HG02852 (cell line): ENCODE data around the gene EPB41L4B.
"Not testable (repeated sequence)": the region's sequence is repeated elsewhere in the genome, so short reads cannot be mapped to it uniquely, and the experiment has no call there.

Experiments used
- ATAC-seq: cut with Tn5 transposase; IDR thresholded peaks from one replicate; pipeline ENCODE4 v1.9.1; 2021; ENCODE audit warnings: mild to moderate bottlenecking, moderate library complexity; ENCODE audit not compliant: unreplicated experiment

The EPB41L4B gene

GRCh38 chr9:109301012-109301411 lies 19.8 kb downstream of the EPB41L4B start:
- no peak for ATAC-seq

GRCh38 chr9:109299891-109300290 lies 21.0 kb downstream of the EPB41L4B start:
- ATAC-seq, result no peak

GRCh38 chr9:109297899-109298298 lies 23.0 kb downstream of the EPB41L4B start:
- ATAC-seq, result no peak

GRCh38 chr9:109295221-109296130 lies 25.4 kb downstream of the EPB41L4B start:
- no peak for ATAC-seq

GRCh38 chr9:109290385-109290784 lies 30.5 kb downstream of the EPB41L4B start:
- no peak for ATAC-seq

GRCh38 chr9:109289931-109290330 lies 30.9 kb downstream of the EPB41L4B start:
- no peak for ATAC-seq

GRCh38 chr9:109289186-109289585 lies 31.7 kb downstream of the EPB41L4B start:
- no peak for ATAC-seq

- ATAC-seq, result no peak
These were observed 33.9 kb downstream of the EPB41L4B start for GRCh38 chr9:109286981-109287380.

GRCh38 chr9:109286571-109286977 lies 34.3 kb downstream of the EPB41L4B start:
- no peak for ATAC-seq

- not testable (repeated sequence) for ATAC-seq
These were observed 37.2 kb downstream of the EPB41L4B start for GRCh38 chr9:109283672-109284071.

- ATAC-seq, result no peak
These were observed 37.8 kb downstream of the EPB41L4B start for GRCh38 chr9:109283012-109283411.

GRCh38 chr9:109282302-109282701 lies 38.6 kb downstream of the EPB41L4B start:
- no peak for ATAC-seq

GRCh38 chr9:109281518-109281917 lies 39.3 kb downstream of the EPB41L4B start:
- no peak for ATAC-seq

- no peak for ATAC-seq
These were observed 42.0 kb downstream of the EPB41L4B start for GRCh38 chr9:109278848-109279247.

GRCh38 chr9:109278216-109278615 lies 42.6 kb downstream of the EPB41L4B start:
- no peak for ATAC-seq

- no peak for ATAC-seq
These were observed 43.4 kb downstream of the EPB41L4B start for GRCh38 chr9:109277451-109277850.

- ATAC-seq, result no peak
These were observed 44.1 kb downstream of the EPB41L4B start for GRCh38 chr9:109276469-109277440.

GRCh38 chr9:109274884-109275730 lies 45.8 kb downstream of the EPB41L4B start:
- ATAC-seq, result no peak

- no peak for ATAC-seq
These were observed 47.0 kb downstream of the EPB41L4B start for GRCh38 chr9:109273869-109274268.

GRCh38 chr9:109272745-109273144 lies 48.1 kb downstream of the EPB41L4B start:
- ATAC-seq, result no peak

GRCh38 chr9:109272045-109272444 lies 48.8 kb downstream of the EPB41L4B start:
- no peak for ATAC-seq
